ENCODE measurements around the gene SH2D2A.

- TF ChIP-seq POLR2AphosphoS5 (IDR thresholded peaks at IDR 0.05; ENCODE audit: low read depth, low read length) (no peak), POLR2A (IDR thresholded peaks at IDR 0.05; ENCODE audit: low read depth, low read length) (no peak; the same call in 1 of the 2 replicates), TAF1 (IDR thresholded peaks at IDR 0.05; ENCODE audit: borderline replicate concordance, low read depth, low read length) (no peak)
Observed at GRCh38 chr1:156806512-156807440, 9.9 kb downstream of the SH2D2A start.
